CD8-positive, alpha-beta memory T cell (primary cell): ENCODE data around the gene SFRP4. TPM values are rescaled to one million over a fixed set of nuclear protein-coding genes. Genes with fewer than 3 reads are reported as not detected.
"Not testable (repeated sequence)": the region's sequence is repeated elsewhere in the genome, so short reads cannot be mapped to it uniquely, and the experiment has no call there.

Experiments
- CTCF ChIA-PET: fragments of 350-600 bp; sonication (Branson Sonifier 250); formaldehyde crosslinking; loops from one replicate; lab custom pipeline; 2021; ENCODE audit warnings: antibody characterized with exemption; lab: Charles Lee
- POLR2A ChIA-PET: fragments of 350-600 bp; sonication (Branson Sonifier 250); formaldehyde crosslinking; loops from one replicate; lab custom pipeline; 2021; ENCODE audit warnings: antibody characterized with exemption; lab: Charles Lee
- DNase-seq, 5 donors: peaks; one replicate each; pipeline versions ENCODE4 v3.0.0 to v3.0.0-alpha.2; 2020 to 2022; ENCODE audit warnings: mixed read lengths in 1 of 5
- H3K27ac ChIP-seq: one replicate; pipeline ENCODE4 v1.7.0; 2013; ENCODE audit warnings: low read depth, mild to moderate bottlenecking, low read length, moderate library complexity
- H3K27me3 ChIP-seq: 2 replicates; pipeline ENCODE4 v1.7.0; 2013; ENCODE audit warnings: low read length, mild to moderate bottlenecking; ENCODE audit not compliant: insufficient read depth, poor library complexity, severe bottlenecking
- H3K36me3 ChIP-seq: 2 replicates; pipeline ENCODE4 v1.7.0; 2013; ENCODE audit warnings: mild to moderate bottlenecking, low read length, moderate library complexity; ENCODE audit not compliant: insufficient read depth
- H3K4me1 ChIP-seq: 2 replicates; pipeline ENCODE4 v1.7.0; 2013; ENCODE audit warnings: mild to moderate bottlenecking, low read length, moderate library complexity; ENCODE audit not compliant: insufficient read depth
- H3K4me3 ChIP-seq: 2 replicates; pipeline ENCODE4 v1.7.0; 2013; ENCODE audit warnings: mild to moderate bottlenecking, low read length
- H3K9me3 ChIP-seq: 2 replicates; pipeline ENCODE4 v1.7.0; 2013; ENCODE audit warnings: mild to moderate bottlenecking, low read length
- H3K27ac Mint-ChIP-seq, 8 donors: one replicate each; pipeline ENCODE4 v1.8.0; 2020 to 2021; ENCODE audit warnings: mixed read lengths in 8 of 8, mild to moderate bottlenecking in 6 of 8, inconsistent platforms in 3 of 8, moderate library complexity in 3 of 8
- H3K27me3 Mint-ChIP-seq, 2 donors: one replicate each; pipeline ENCODE4 v1.8.0; 2020 to 2021; ENCODE audit warnings: mixed read lengths in 2 of 2, mild to moderate bottlenecking in 1 of 2, moderate library complexity in 1 of 2
- H3K36me3 Mint-ChIP-seq, 3 donors: one replicate each; pipeline ENCODE4 v1.8.0; 2020 to 2021; ENCODE audit warnings: mixed read lengths in 3 of 3, inconsistent platforms in 1 of 3, mild to moderate bottlenecking in 1 of 3
- H3K4me1 Mint-ChIP-seq, 3 donors: one replicate each; pipeline ENCODE4 v1.8.0; 2020 to 2021; ENCODE audit warnings: mixed read lengths in 3 of 3, inconsistent platforms in 1 of 3, mild to moderate bottlenecking in 1 of 3
- H3K4me3 Mint-ChIP-seq, 7 donors: one replicate each; pipeline ENCODE4 v1.8.0; 2020 to 2021; ENCODE audit warnings: mixed read lengths in 7 of 7, mild to moderate bottlenecking in 6 of 7, moderate library complexity in 4 of 7, inconsistent platforms in 2 of 7
- H3K9me3 Mint-ChIP-seq, 5 donors: one replicate each; pipeline ENCODE4 v1.8.0; 2020 to 2022; ENCODE audit warnings: mixed read lengths in 5 of 5, mild to moderate bottlenecking in 3 of 5, moderate library complexity in 2 of 5, inconsistent platforms in 1 of 5
- polyA plus RNA-seq: library from polyadenylated mRNA; unstranded; fragments of 300-500 nt; fragmentation: Illumina TruSeq; gene quantifications from one replicate; pipeline ENCODE4 v1.2.3, GENCODE V29; 2021
- total RNA-seq, 2 experiments: library from RNA; stranded (reverse); gene quantifications; one replicate each; pipeline ENCODE4 v1.2.3, GENCODE V29; 2021

Gene SFRP4
- total RNA-seq (not detected), polyA plus RNA-seq (not detected)

GRCh38 chr7:37916673-37917660 is at the start of gene SFRP4:
SFRP4 (minus strand) TSS chr7:37916817; CDS start chr7:37916537, 280 bp downstream.
- H3K4me3 ChIP-seq, result no peak within 1 kb of the TSS
- Mint-ChIP-seq H3K4me3 (peak within 1 kb of the TSS; percentile 10 to 72 (median 44)), H3K36me3 (no peaks in the 10 kb centered on the region), H3K27me3 (peaks cover 43 to 86% of the 10 kb centered on the region in 2 donors), H3K9me3 (no peaks in the 10 kb centered on the region), H3K27ac (peak within 1 kb of the TSS in 2 of 8 donors; percentile 5 to 20), H3K4me1 (peaks cover 15 to 37% (median 20%) of the 10 kb centered on the region in 3 donors)
- ChIA-PET POLR2A (no interaction called here), CTCF (interaction anchor here (1.2 kb wide), 1 partner anchor 83 kb away, joined by 4 read pairs; no protein-coding TSS in a partner anchor)
- H3K36me3 ChIP-seq, result no peaks in the 10 kb centered on the region
- no peak for DNase-seq
- peaks cover 8% of the 10 kb centered on the region for H3K27me3 ChIP-seq
- no peak within 1 kb of the TSS for H3K27ac ChIP-seq
- no peaks in the 10 kb centered on the region for H3K9me3 ChIP-seq
- H3K4me1 ChIP-seq, result no peaks in the 10 kb centered on the region

DNA sequence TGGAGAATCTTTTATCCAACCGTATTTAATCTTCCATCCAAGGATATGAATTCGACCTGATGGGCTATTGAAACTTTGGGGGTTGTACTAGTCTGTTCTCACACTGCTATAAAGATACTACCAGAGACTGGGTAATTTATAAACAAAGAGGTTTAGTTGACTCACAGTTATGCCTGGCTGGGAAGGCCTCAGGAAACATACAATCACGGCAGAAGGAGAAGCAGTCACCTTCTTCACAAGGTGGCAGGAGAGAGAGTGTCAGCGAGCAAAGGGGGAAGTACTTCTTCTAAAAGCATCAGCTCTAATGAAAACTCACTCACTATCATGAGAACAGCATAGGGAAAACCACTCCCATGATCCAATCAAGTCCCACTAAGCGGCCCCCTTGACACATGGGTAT is 47.6 kb upstream of the SFRP4 start:
- H3K9me3 Mint-ChIP-seq, result peaks cover 0 to 2% (median 0%) of the 10 kb centered on the region in 5 donors
- no peaks in the 10 kb centered on the region for H3K27me3 ChIP-seq
- no peaks in the 10 kb centered on the region for H3K36me3 ChIP-seq
- H3K4me1 Mint-ChIP-seq, result no peaks in the 10 kb centered on the region
- peaks cover 0 to 3% of the 10 kb centered on the region in 2 donors for H3K27me3 Mint-ChIP-seq
- ChIA-PET CTCF (no interaction called here), POLR2A (no interaction called here)
- no peaks in the 10 kb centered on the region for H3K4me1 ChIP-seq
- H3K27ac ChIP-seq, result no peak overlapping the region
- H3K27ac Mint-ChIP-seq, result no peak overlapping the region
- H3K4me3 Mint-ChIP-seq, result no peak overlapping the region
- no peaks in the 10 kb centered on the region for H3K36me3 Mint-ChIP-seq
- no peak for DNase-seq
- H3K9me3 ChIP-seq, result no peaks in the 10 kb centered on the region
- no peak overlapping the region for H3K4me3 ChIP-seq

- H3K27me3 ChIP-seq, result no peaks in the 10 kb centered on the region
- H3K4me3 ChIP-seq, result no peak overlapping the region
- no peaks in the 10 kb centered on the region for H3K36me3 Mint-ChIP-seq
- ChIA-PET CTCF (no interaction called here), POLR2A (no interaction called here)
- H3K9me3 ChIP-seq, result no peaks in the 10 kb centered on the region
- no peaks in the 10 kb centered on the region for H3K36me3 ChIP-seq
- peaks cover 0 to 4% (median 0%) of the 10 kb centered on the region in 5 donors for H3K9me3 Mint-ChIP-seq
- H3K4me1 Mint-ChIP-seq, result no peaks in the 10 kb centered on the region
- no peak overlapping the region for H3K27ac Mint-ChIP-seq
- no peak for DNase-seq
- H3K27me3 Mint-ChIP-seq, result peaks cover 2 to 6% of the 10 kb centered on the region in 2 donors
- H3K4me3 Mint-ChIP-seq, result no peak overlapping the region
- H3K27ac ChIP-seq, result no peak overlapping the region
- no peaks in the 10 kb centered on the region for H3K4me1 ChIP-seq
Observed at GRCh38 chr7:37961251-37961650, 44.6 kb upstream of the SFRP4 start.

DNA sequence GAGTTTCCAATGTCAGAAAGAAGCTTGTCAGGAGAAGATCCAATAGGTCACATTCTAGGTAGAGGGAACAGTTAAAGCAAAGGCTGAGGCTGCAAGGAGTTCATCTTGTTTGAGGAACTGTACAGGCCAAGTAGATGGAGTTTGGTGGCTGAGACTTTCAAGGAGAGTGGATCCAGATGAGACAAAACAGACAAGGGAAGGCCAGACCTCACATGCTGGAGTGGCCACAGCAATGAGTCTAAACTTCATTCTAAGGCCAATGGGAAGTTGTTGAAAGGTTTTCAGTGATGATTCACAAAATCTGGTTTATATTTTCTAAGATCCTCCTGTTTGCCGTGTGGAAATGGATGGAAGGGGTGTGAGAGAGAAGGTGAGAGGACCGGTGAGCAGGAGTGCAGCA is 43.9 kb upstream of the SFRP4 start:
- H3K4me1 Mint-ChIP-seq, result no peaks in the 10 kb centered on the region
- CTCF ChIA-PET, result no interaction called here

DNA sequence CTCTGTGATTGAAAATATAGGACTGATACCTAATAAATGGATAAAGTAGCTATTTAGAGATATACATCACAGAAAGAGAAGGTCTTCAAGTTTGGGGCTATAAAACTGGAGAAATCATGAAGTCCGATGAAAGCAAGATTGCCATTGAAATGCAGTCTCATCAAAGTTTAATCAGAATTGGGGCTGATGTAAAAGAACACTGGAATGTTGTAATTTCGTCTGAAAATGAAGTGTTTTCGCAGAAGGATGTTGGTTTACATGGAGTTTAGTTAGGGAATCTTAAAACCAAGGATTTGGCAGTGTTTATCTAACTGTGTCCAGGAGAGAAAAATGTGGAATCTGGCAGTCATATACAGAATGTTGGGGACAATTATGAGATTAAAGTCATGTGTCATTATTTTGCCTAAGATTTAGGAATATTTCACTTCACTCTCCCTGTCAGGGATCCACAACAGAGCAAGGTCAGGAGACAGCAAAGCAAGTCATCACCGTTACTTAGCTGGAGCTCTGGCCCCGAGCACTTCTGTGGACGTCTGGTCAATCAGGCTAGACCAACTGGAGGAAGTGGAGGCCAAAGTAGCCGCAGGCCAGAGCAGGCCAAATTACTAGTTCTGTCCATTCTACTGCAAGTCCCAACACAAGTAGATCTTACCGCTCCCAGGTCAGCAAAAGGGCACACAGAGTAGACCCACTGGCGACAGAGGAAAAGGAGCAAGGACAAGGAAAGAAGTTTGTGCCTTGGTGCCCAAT is 40.8 kb upstream of the SFRP4 start:
- no peak overlapping the region for H3K4me3 Mint-ChIP-seq
- Histone ChIP-seq H3K27ac (no peak overlapping the region), H3K9me3 (no peaks in the 10 kb centered on the region), H3K27me3 (no peaks in the 10 kb centered on the region), H3K4me3 (no peak overlapping the region), H3K36me3 (no peaks in the 10 kb centered on the region), H3K4me1 (no peaks in the 10 kb centered on the region)
- H3K9me3 Mint-ChIP-seq, result peaks cover 0 to 5% (median 0%) of the 10 kb centered on the region in 5 donors
- no peaks in the 10 kb centered on the region for H3K36me3 Mint-ChIP-seq
- no peaks in the 10 kb centered on the region for H3K4me1 Mint-ChIP-seq
- ChIA-PET CTCF (no interaction called here), POLR2A (no interaction called here)
- DNase-seq, result no peak
- peaks cover 5 to 15% of the 10 kb centered on the region in 2 donors for H3K27me3 Mint-ChIP-seq
- no peak overlapping the region for H3K27ac Mint-ChIP-seq

More for the DNA sequence above, 43.9 kb upstream of the SFRP4 start:
- Mint-ChIP-seq H3K27me3 (peaks cover 3 to 11% of the 10 kb centered on the region in 2 donors), H3K36me3 (no peaks in the 10 kb centered on the region), H3K27ac (no peak overlapping the region), H3K4me3 (no peak overlapping the region), H3K9me3 (peaks cover 0 to 4% (median 0%) of the 10 kb centered on the region in 5 donors)
- H3K27me3 ChIP-seq, result no peaks in the 10 kb centered on the region
- no peaks in the 10 kb centered on the region for H3K36me3 ChIP-seq
- no peaks in the 10 kb centered on the region for H3K9me3 ChIP-seq
- POLR2A ChIA-PET, result no interaction called here
- H3K27ac ChIP-seq, result no peak overlapping the region
- H3K4me1 ChIP-seq, result no peaks in the 10 kb centered on the region
- H3K4me3 ChIP-seq, result no peak overlapping the region
- no peak for DNase-seq

GRCh38 chr7:37956791-37957190 is 40.2 kb upstream of the SFRP4 start:
- H3K9me3 ChIP-seq, result no peaks in the 10 kb centered on the region
- no peaks in the 10 kb centered on the region for H3K36me3 Mint-ChIP-seq
- peaks cover 5 to 15% of the 10 kb centered on the region in 2 donors for H3K27me3 Mint-ChIP-seq
- H3K4me3 Mint-ChIP-seq, result no peak overlapping the region
- H3K27ac Mint-ChIP-seq, result no peak overlapping the region
- H3K27ac ChIP-seq, result no peak overlapping the region
- H3K27me3 ChIP-seq, result no peaks in the 10 kb centered on the region
- DNase-seq, result no peak
- no peak overlapping the region for H3K4me3 ChIP-seq
- no peaks in the 10 kb centered on the region for H3K4me1 ChIP-seq
- CTCF ChIA-PET, result no interaction called here
- POLR2A ChIA-PET, result no interaction called here
- no peaks in the 10 kb centered on the region for H3K36me3 ChIP-seq
- H3K4me1 Mint-ChIP-seq, result no peaks in the 10 kb centered on the region
- H3K9me3 Mint-ChIP-seq, result peaks cover 0 to 5% (median 0%) of the 10 kb centered on the region in 5 donors

GRCh38 chr7:37954217-37954616 is 37.6 kb upstream of the SFRP4 start:
- H3K4me1 ChIP-seq, CTCF ChIA-PET, H3K36me3 Mint-ChIP-seq, H3K27me3 ChIP-seq, DNase-seq, H3K4me1 Mint-ChIP-seq, H3K9me3 ChIP-seq, H3K4me3 Mint-ChIP-seq, H3K9me3 Mint-ChIP-seq, POLR2A ChIA-PET, H3K36me3 ChIP-seq, H3K4me3 ChIP-seq, H3K27ac ChIP-seq: not testable (repeated sequence)
- Mint-ChIP-seq H3K27ac (peak overlapping the region in 1 of 8 donors; percentile 27), H3K27me3 (peaks cover 3 to 15% of the 10 kb centered on the region in 2 donors)

GRCh38 chr7:37952240-37952639 is 35.6 kb upstream of the SFRP4 start:
- peaks cover 3 to 11% of the 10 kb centered on the region in 2 donors for H3K27me3 Mint-ChIP-seq
- ChIA-PET POLR2A (no interaction called here), CTCF (no interaction called here)
- no peaks in the 10 kb centered on the region for H3K4me1 Mint-ChIP-seq
- DNase-seq, result no peak
- no peaks in the 10 kb centered on the region for H3K36me3 ChIP-seq
- no peaks in the 10 kb centered on the region for H3K9me3 ChIP-seq
- H3K4me3 Mint-ChIP-seq, result no peak overlapping the region
- no peak overlapping the region for H3K27ac Mint-ChIP-seq
- no peaks in the 10 kb centered on the region for H3K4me1 ChIP-seq
- no peaks in the 10 kb centered on the region for H3K36me3 Mint-ChIP-seq
- H3K4me3 ChIP-seq, result no peak overlapping the region
- H3K27me3 ChIP-seq, result no peaks in the 10 kb centered on the region
- no peak overlapping the region for H3K27ac ChIP-seq
- peaks cover 0 to 2% (median 0%) of the 10 kb centered on the region in 5 donors for H3K9me3 Mint-ChIP-seq
